Pancreas (tissue), 10 donors: ENCODE data around the gene MRPL9. TPM values are rescaled to one million over a fixed set of nuclear protein-coding genes. Genes with fewer than 3 reads are reported as not detected.

Experiments
- ATAC-seq, 4 donors: fragments of 200-7000 bp; cut with Tn5 transposase; one replicate each; pipeline versions ENCODE4 v1.8.0 to v1.9.1; 2020; ENCODE audit warnings: mild to moderate bottlenecking in 4 of 4, moderate library complexity in 4 of 4
- DNase-seq, 6 donors: peaks; one replicate each; pipeline ENCODE4 v3.0.0-alpha.2; 2020
- FAIRE-seq: peaks from 2 replicates; lab custom pipeline; 2012; peaks lifted over from hg19 to GRCh38; lab: Jason Lieb, UNC
- H3K27ac ChIP-seq, 4 donors: fragments of 200-600 bp; sonication (generic); 1 replicate in 3 of 4; 2 replicates in 1 of 4; pipeline versions ENCODE4 v1.5.0 to v1.8.0; 2020
- H3K27me3 ChIP-seq, 4 donors: fragments of 200-600 bp; one replicate each; pipeline ENCODE4 v1.8.0; 2021
- H3K36me3 ChIP-seq, 3 donors: fragments of 200-600 bp; sonication (generic) in 1 of 3; one replicate each; pipeline versions ENCODE4 v1.5.0 to v1.8.0; 2020 to 2021
- H3K4me1 ChIP-seq, 3 donors: fragments of 200-600 bp; one replicate each; pipeline ENCODE4 v1.8.0; 2021
- H3K4me3 ChIP-seq, 4 donors: fragments of 200-600 bp; sonication (generic) in 2 of 4; one replicate each; pipeline versions ENCODE4 v1.5.0 to v1.8.0; 2020 to 2021
- H3K9me3 ChIP-seq, 4 donors: fragments of 200-600 bp; one replicate each; pipeline ENCODE4 v1.8.0; 2021
- whole genome bisulfite sequencing, 2 donors: extraction: QIAGEN DNeasy Blood & Tissue Kit; methylation state at CpG; one replicate each; pipeline ENCODE4 v1.1.7; 2013; 5-methylcytosine and 5-hydroxymethylcytosine counted together
- intact Hi-C, 3 donors: fragments of 100-400 bp; cut with DNase I; formaldehyde crosslinking; loops; one replicate each; pipeline versions ENCODE4 v1.11.1 to v1.14.2; 2022
- polyA plus RNA-seq, 2 donors: library from polyadenylated mRNA; stranded (reverse); fragments of 200-250 nt; gene quantifications; one replicate each; pipeline ENCODE4 v1.2.3, GENCODE V29; 2013
- total RNA-seq, 6 donors: library from RNA; stranded (reverse); fragmentation: NEBNext Ultra II Directional in 4 of 6; extraction: Animal tissue kit (Norgen Biotek cat#: 25700) in 4 of 6; gene quantifications; one replicate each; pipeline versions ENCODE4 v1.2.1 to v1.2.4, GENCODE V29; 2021 to 2023
- TF ChIP-seq, protein P1 (sequence below), 4 donors: fragments of 200-600 bp; sonication (generic) in 3 of 4; IDR thresholded peaks; one replicate each; pipeline versions ENCODE4 v1.5.0 to v1.8.0; 2021; ENCODE audit warnings: antibody characterized with exemption in 4 of 4
- donor health status: healthy with polysubstance abuse.
- donor health status: DM: no; HTN: no; CAD: no; lungs with moderate emphysema.
- donor health status: DM: no; HTN: no; CAD: no.
- donor health status: control.
- donor health status: control.
- donor health status: Bipolar disorder and iron deficiency.
- donor health status: DM: yes; HTN: yes; CAD: no.
- donor health status: DM: no; HTN: no; CAD: no.
- donor health status: DM: no; HTN: no; CAD: no.
- donor health status: DM: yes; HTN: yes; CAD: no.

The MRPL9 gene
- total and polyA plus RNA-seq, 8 donors, result 21.8 to 61.9 (median 26.5) TPM

- FAIRE-seq (no peak), ATAC-seq (peak in 3 of 4 donors; percentile 19 to 42 (median 25)), DNase-seq (peak in 1 of 6 donors; percentile 2)
- H3K4me3 ChIP-seq, result no peak overlapping the region
- TF ChIP-seq, protein P1, sequence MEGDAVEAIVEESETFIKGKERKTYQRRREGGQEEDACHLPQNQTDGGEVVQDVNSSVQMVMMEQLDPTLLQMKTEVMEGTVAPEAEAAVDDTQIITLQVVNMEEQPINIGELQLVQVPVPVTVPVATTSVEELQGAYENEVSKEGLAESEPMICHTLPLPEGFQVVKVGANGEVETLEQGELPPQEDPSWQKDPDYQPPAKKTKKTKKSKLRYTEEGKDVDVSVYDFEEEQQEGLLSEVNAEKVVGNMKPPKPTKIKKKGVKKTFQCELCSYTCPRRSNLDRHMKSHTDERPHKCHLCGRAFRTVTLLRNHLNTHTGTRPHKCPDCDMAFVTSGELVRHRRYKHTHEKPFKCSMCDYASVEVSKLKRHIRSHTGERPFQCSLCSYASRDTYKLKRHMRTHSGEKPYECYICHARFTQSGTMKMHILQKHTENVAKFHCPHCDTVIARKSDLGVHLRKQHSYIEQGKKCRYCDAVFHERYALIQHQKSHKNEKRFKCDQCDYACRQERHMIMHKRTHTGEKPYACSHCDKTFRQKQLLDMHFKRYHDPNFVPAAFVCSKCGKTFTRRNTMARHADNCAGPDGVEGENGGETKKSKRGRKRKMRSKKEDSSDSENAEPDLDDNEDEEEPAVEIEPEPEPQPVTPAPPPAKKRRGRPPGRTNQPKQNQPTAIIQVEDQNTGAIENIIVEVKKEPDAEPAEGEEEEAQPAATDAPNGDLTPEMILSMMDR (IDR thresholded peaks at IDR 0.05), result no peak
- WGBS, 2 donors, result 68 to 70% methylated on average over 4 of the region's 4 CpGs
- H3K27me3 ChIP-seq, result no peaks in the 10 kb centered on the region
- peak overlapping the region in 3 of 4 donors; percentile 78 to 83 (median 78) for H3K27ac ChIP-seq
- H3K9me3 ChIP-seq, result no peaks in the 10 kb centered on the region
- no peaks in the 10 kb centered on the region for H3K36me3 ChIP-seq
- H3K4me1 ChIP-seq, result peaks cover 10 to 21% (median 11%) of the 10 kb centered on the region in 3 donors
- intact Hi-C loops, result loop anchor here in 1 of 3 donors (10.0 kb wide), 1 partner anchor 135 kb away; no protein-coding TSS in a partner anchor
These were observed 33.4 kb downstream of the MRPL9 start for GRCh38 chr1:151729966-151730291.

- no peaks in the 10 kb centered on the region for H3K9me3 ChIP-seq
- H3K27me3 ChIP-seq, result no peaks in the 10 kb centered on the region
- TF ChIP-seq, protein P1 (IDR thresholded peaks at IDR 0.05), result no peak
- peak overlapping the region; percentile 39 to 83 (median 78) for H3K27ac ChIP-seq
- DNase-seq, result peak in 1 of 6 donors; percentile 13
- H3K4me1 ChIP-seq, result peaks cover 10 to 21% (median 11%) of the 10 kb centered on the region in 3 donors
- FAIRE-seq, result no peak
- no peaks in the 10 kb centered on the region for H3K36me3 ChIP-seq
- ATAC-seq, result peak; percentile 83 to 92 (median 88)
- H3K4me3 ChIP-seq, result no peak overlapping the region
- intact Hi-C loops, result no loop called here
- 29 to 33% methylated on average over 10 of the region's 10 CpGs for WGBS, 2 donors
These were observed 33.9 kb downstream of the MRPL9 start for GRCh38 chr1:151729157-151729965.

- H3K4me3 ChIP-seq, result no peak overlapping the region
- peak overlapping the region in 2 of 4 donors; percentile 39 to 83 for H3K27ac ChIP-seq
- peak in 1 of 6 donors; percentile 4 for DNase-seq
- H3K4me1 ChIP-seq, result peaks cover 10 to 21% (median 11%) of the 10 kb centered on the region in 3 donors
- no peaks in the 10 kb centered on the region for H3K36me3 ChIP-seq
- peak in 3 of 4 donors; percentile 17 to 59 (median 26) for ATAC-seq
- intact Hi-C loops, result no loop called here
- no peaks in the 10 kb centered on the region for H3K27me3 ChIP-seq
- no peaks in the 10 kb centered on the region for H3K9me3 ChIP-seq
- TF ChIP-seq, protein P1 (IDR thresholded peaks at IDR 0.05), result no peak
- FAIRE-seq, result no peak
- 58 to 63% methylated on average over 19 of the region's 19 CpGs for WGBS, 2 donors
These were observed 34.9 kb downstream of the MRPL9 start for GRCh38 chr1:151728151-151729054.

DNA sequence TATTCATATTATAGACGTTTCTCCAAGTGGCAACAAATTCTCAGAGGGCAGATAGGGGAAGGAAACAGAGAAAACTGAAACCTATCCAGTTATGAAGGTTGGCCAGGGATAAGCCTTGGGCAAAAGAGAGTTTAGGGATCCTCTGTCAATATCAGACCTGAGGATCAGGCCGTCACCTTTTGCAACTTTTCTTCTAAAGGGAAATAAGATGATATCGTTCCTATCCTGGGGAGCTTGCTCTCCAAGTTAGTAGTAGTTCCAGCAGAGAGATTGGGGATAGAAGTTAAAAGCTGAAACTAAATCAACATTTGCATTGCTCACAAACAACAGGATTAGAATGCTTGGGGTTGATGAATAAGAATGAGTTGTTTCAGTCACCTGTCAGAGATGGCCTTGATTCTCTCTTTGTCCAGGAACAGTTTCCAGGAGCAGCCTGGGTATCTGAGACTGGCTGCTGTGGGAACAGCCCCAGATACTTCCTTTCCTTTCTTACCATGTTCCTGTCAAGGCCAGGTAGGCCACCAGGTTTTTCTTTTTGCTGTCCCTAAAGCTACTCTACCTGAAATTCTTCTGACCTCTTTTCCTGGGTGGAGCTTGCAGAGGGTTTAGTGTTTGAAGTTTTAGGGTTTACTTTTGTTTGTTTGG is 39.4 kb downstream of the MRPL9 start:
- TF ChIP-seq, protein P1 (IDR thresholded peaks at IDR 0.05), result no peak
- Histone ChIP-seq H3K36me3 (no peaks in the 10 kb centered on the region), H3K4me3 (no peak overlapping the region), H3K27me3 (no peaks in the 10 kb centered on the region), H3K9me3 (no peaks in the 10 kb centered on the region), H3K27ac (no peak overlapping the region), H3K4me1 (peaks cover 0 to 20% (median 8%) of the 10 kb centered on the region in 3 donors)
- no peak for FAIRE-seq
- 45 to 56% methylated on average over 3 of the region's 3 CpGs for WGBS, 2 donors
- intact Hi-C loops, result no loop called here
- ATAC-seq, result no peak
- peak in 1 of 6 donors; percentile 1 for DNase-seq
